MV-4-11 (cell line): ENCODE measurements around the gene SCN4A.
"Not testable (repeated sequence)": the region's sequence is repeated elsewhere in the genome, so short reads cannot be mapped to it uniquely, and the experiment has no call there.

Source experiments
- DNase-seq: peaks from one replicate; lab custom pipeline; 2025; lab: John Stamatoyannopoulos, UW

The SCN4A gene

GRCh38 chr17:63934183-63935112 is 38.3 kb downstream of the SCN4A start:
- DNase-seq = peak; percentile 40

DNA sequence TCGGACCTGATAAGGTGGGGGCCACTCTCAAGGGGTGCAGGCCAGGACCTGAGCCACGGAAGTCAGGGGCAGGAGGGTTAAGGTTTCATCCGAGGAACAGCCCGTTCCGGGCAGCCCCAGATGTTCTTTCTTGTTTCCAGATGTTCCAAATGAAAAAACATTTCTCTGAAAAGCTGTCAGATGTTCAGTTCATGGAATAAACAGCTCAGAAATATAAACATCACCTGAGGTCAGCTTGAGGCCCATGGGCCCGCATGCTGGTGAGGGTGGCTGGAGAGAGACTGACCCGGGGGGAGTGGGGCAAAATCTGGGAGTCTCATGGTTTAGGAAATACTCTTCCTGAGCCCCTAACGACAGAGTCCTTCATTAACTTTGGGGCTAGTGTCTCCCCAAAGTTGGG is 39.1 kb downstream of the SCN4A start:
- no peak for DNase-seq

GRCh38 chr17:63932721-63933120 is 40.0 kb downstream of the SCN4A start:
- no peak for DNase-seq

DNA sequence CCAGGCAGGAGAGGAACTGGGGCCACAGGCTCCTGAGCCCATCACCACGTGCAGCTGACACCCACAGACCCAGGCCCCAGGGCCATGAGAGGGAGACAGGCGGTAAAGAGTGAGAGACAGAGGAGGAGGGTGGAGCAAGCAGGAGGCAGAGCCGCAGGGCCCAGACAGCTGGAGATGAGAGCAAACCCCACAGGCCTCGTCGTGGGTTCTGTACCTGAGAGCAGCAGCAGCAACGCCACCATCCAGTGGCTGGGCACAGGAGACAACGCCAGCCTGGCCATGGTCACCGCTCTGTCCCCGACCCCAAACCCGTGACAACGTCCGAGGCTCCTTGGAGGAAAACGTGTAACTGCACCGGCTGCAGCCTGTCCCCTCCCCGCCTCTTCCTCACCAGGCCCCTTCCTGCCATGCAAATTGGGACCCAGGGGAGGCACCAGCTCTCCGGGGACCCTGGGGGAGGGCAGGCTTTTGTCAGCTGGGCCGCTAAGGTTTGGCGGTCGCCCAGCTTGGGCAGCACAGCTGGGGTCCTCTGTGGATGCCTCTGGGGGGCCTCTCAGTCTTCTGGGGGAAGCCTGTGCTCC is 40.6 kb downstream of the SCN4A start, which contains the start of gene CD79B:
Gene CD79B (minus strand): TSS at position 351 of the 581 bp plus-strand sequence. CDS start 70 bp downstream, at position 281.
- DNase-seq = no peak

DNA sequence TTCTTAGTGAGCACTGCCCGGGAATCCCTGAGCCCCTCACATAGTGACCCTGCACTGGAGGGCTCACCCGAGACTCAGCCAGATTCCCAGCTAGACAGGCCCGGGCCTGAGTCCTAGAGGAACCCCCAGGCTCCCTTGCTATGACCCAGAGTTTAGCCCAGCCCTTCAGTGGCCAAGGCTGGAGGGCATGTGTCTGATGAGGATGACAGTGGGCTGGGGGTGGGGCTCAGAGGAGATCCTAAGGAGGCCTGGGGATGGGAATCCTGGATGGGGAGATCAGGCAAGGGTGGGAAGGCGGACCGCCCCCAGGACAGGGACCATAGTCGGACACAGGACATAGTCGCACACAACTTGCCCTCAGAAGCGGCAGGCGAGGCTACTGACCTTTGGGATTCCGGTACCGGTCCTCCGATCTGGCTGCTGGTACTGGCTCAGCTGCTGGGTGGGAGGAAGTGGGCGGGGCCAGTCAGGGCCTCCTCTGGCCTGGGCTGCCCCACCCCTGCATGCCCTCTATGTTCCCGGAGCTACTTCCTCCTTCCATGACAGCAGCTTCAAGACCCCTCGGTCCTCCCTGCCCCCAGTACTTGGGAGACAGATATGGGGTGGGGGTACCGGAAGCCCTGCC is 41.7 kb downstream of the SCN4A start:
- DNase-seq = peak; percentile 61

- no peak for DNase-seq
Measured at GRCh38 chr17:63929860-63930766, 42.6 kb downstream of the SCN4A start.

DNA sequence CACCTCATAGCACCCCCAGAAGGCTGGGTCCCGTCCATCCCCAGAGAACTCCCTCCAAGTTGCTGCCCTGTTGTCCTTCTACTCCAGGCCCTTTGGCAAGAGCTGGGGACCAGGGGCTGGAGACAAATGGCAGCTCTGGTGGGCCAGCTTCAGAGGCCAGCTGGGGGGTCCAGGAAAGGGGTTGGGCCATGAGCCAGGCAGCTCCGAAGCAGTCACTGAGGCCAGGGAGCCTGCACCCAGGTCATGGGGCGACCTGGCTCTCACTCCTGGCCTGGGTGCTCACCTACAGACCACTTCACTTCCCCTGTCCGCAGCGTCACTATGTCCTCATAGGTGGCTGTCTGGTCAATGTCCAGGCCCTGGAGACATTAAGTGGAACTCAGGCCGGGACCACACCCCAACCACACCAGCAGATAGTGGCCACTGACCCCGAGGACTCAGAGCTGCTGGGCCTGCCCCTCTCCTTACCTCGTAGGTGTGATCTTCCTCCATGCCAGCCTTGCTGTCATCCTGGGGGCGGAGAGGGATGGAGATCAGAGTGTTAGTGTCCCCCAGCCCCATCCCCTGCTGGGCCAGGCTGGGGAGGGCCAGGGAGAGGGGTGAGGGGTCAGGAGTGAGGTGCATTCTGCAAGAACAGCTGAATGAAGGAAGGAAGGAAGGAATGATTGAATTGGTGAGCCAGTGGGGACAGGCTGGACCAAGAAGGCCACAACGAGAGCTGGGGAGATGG is 43.6 kb downstream of the SCN4A start:
- DNase-seq = no peak

- no peak for DNase-seq
Measured at GRCh38 chr17:63928172-63928666, 44.5 kb downstream of the SCN4A start.

- no peak for DNase-seq
Measured at GRCh38 chr17:63927464-63928171, 45.1 kb downstream of the SCN4A start.

GRCh38 chr17:63926164-63926563 is 46.6 kb downstream of the SCN4A start:
- no peak for DNase-seq

DNA sequence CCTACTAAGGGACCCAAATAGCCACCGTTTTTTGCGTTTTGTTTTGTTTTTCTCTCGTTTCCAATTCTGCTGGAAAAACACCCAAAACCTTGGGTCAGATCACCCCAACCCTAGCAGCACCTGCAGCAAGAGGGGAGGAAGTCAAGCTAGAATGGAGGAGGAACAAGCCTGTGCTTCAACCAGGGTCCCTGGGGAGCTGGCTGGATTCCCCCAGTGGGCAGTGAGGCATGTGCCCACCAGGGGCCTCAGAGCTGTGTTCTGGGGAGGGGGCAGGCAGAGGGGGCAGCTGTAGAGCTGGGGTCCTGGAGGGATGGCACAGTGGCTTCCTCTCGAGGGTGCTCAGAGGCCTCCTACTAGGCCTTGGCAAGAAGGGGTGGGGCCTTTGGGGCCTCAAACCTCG is 47.1 kb downstream of the SCN4A start:
- DNase-seq = no peak

GRCh38 chr17:63922402-63922801 is 50.3 kb downstream of the SCN4A start:
- peak; percentile 60 for DNase-seq

DNA sequence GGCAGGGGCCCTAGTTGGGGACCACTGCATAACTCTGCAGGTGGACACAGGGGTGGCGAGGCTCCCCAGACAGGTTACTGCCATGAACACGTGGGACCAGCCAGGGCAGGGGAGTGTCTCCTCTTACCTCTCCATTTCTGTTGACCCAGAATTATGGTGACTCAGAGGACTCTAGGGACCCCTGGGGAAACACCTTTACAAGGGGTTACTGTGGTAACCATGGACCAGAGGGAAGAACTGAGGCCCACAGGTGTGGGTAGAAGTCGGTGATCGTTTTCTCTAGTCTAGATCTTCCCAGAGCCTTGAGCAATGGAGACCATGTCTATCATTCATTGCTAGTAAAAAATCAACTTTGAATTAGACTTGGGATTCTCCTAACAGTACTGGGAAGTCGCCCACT is 51.9 kb downstream of the SCN4A start:
- not testable (repeated sequence) for DNase-seq

- DNase-seq = peak; percentile 16
Measured at GRCh38 chr17:63920050-63920449, 52.7 kb downstream of the SCN4A start.

DNA sequence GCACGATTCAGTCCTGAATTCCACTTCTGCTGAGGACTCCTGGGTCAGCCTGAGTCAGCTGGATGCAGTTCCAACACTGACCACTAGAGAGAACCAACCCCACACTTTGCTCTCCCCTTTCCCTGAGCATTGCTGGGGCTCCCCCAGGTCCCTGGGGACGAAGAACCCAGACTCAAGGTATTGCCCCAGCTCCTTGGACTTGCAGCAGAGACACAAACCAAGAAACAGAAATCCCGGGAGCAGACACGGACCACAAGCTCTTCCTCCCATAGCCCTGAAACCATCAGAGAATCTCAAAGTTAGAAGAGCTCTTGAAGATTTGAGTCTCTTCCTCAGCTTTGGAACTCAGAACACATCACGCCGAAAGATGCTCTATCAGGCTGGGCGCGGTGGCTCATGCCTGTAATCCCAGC is 53.4 kb downstream of the SCN4A start:
- DNase-seq = peak; percentile 68

DNA sequence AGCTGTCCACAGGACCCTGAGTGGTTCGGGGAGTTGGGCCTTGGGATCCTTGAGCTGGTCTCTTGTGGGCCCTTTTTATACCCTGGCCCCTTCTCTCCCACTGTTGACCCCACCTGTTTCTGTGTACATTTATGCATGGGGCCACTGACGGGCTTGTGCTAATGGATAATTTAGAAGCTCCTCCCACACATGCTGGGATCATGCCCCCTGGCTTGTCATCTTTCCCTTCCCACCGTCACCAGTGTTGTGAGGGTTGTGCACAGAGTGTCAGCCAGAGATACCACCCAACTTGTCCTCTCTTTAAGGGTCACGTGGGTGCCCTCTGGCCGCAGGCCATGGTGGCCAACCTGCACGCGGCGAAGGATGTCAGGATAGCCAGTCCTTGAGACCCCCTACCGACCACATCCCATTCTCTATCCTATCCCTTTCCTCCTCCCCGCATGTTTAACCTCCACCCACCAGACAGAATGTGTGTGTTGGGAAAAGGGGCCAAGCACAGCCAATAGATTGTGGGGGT is 53.9 kb downstream of the SCN4A start, which contains the start of gene GH1:
Gene GH1 (minus strand): TSS at position 51 of the 517 bp plus-strand sequence. CDS start 63 bp downstream, outside the sequence.
- DNase-seq = not testable (repeated sequence)

- no peak for DNase-seq
Measured at GRCh38 chr17:63918305-63918704, 54.4 kb downstream of the SCN4A start.

DNA sequence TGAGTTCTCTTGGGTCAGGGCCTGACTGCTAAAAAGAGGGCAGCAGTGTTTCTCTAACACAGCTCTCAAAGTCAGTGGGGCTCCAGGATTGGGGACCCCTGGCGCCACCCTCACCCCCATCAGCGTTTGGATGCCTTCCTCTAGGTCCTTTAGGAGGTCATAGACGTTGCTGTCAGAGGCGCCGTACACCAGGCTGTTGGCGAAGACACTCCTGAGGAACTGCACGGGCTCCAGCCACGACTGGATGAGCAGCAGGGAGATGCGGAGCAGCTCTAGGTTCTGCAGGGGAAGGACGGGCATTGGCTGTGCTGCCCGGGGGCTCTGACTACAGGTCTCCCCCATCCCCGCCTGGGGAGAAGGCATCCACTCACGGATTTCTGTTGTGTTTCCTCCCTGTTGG is 55.1 kb downstream of the SCN4A start:
- no peak for DNase-seq

DNA sequence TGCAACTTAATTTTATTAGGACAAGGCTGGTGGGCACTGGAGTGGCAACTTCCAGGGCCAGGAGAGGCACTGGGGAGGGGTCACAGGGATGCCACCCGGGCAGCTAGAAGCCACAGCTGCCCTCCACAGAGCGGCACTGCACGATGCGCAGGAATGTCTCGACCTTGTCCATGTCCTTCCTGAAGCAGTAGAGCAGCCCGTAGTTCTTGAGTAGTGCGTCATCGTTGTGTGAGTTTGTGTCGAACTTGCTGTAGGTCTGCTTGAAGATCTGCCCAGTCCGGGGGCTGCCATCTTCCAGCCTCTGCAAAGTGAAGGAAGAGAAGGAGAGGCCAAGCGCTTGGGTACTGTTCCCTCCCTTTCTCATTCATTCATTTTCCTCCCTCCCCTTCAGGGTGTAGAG is 55.5 kb downstream of the SCN4A start:
- DNase-seq = not testable (repeated sequence)
